GM12878 (cell line): Measurements from ENCODE around the gene TK2. TPM values are rescaled to one million over a fixed set of nuclear protein-coding genes. Genes with fewer than 3 reads are reported as not detected.

ENCODE experiments used
- ATAC-seq: fragments of 200-7000 bp; cut with Tn5 transposase; 3 replicates; pipeline ENCODE4 v1.9.1; 2020; ENCODE audit warnings: mild to moderate bottlenecking, moderate library complexity
- BruUV-seq: library from RNA; stranded (reverse); fragments of 400-500 nt; replicated peaks from 2 replicates; lab custom pipeline; 2021; lab: Mats Ljungman, UMichigan
- CTCF ChIA-PET: fragments of 300-600 bp; sonication (Branson Sonifier 250); formaldehyde crosslinking; extraction: SDS; loops from one replicate; lab custom pipeline; 2021; ENCODE audit warnings: inconsistent platforms; lab: Yijun Ruan, JAX
- POLR2A ChIA-PET: fragments of 350-600 bp; formaldehyde crosslinking; extraction: SDS; loops from one replicate; lab custom pipeline; 2021; ENCODE audit warnings: inconsistent platforms; lab: Charles Lee
- RAD21 ChIA-PET: fragments of 300-600 bp; sonication (Branson Sonifier 250); formaldehyde crosslinking; loops from one replicate; lab custom pipeline; 2023; ENCODE audit warnings: antibody characterized with exemption; ENCODE audit not compliant: unreplicated experiment; lab: Charles Lee
- SMC1A ChIA-PET: fragments of 300-600 bp; sonication (Branson Sonifier 250); formaldehyde crosslinking; loops from one replicate; lab custom pipeline; 2023; ENCODE audit not compliant: unreplicated experiment, uncharacterized antibody; lab: Charles Lee
- DNase-seq: peaks from one replicate; pipeline ENCODE4 v3.0.0-alpha.2; 2011; ENCODE audit warnings: low read depth, low spot score
- FAIRE-seq: peaks from 3 replicates; lab custom pipeline; 2011; peaks lifted over from hg19 to GRCh38; lab: Jason Lieb, UNC
- H2AFZ ChIP-seq: 2 replicates; pipeline ENCODE4 v1.6.0; 2011; ENCODE audit warnings: low read depth, low read length, control low read depth; ENCODE audit not compliant: control insufficient read depth
- H3K27ac ChIP-seq: 2 replicates; pipeline ENCODE4 v1.5.1; 2011; ENCODE audit warnings: control low read depth; ENCODE audit not compliant: control insufficient read depth, insufficient read depth
- H3K27me3 ChIP-seq, 2 experiments: replicated peaks in 1 of 2; 2 replicates each; pipeline versions ENCODE4 v1.6.0 to v1.6.1; 2011; ENCODE audit warnings: low read length in 1 of 2; ENCODE audit not compliant: control insufficient read depth in 2 of 2, insufficient read depth in 2 of 2
- H3K36me3 ChIP-seq, 2 experiments: 2 replicates each; pipeline ENCODE4 v1.5.1; 2011; ENCODE audit warnings: low read length in 1 of 2; ENCODE audit not compliant: control insufficient read depth in 2 of 2, insufficient read depth in 2 of 2
- H3K4me1 ChIP-seq: 2 replicates; pipeline ENCODE4 v1.6.1; 2011; ENCODE audit warnings: mild to moderate bottlenecking, low read length, moderate library complexity, mixed read lengths; ENCODE audit not compliant: control insufficient read depth, insufficient read depth
- H3K4me2 ChIP-seq: 2 replicates; pipeline ENCODE4 v1.6.0; 2011; ENCODE audit warnings: control low read depth; ENCODE audit not compliant: control insufficient read depth, insufficient read depth
- H3K4me3 ChIP-seq: fragments of 200-600 bp; sonication (generic); 2 replicates; pipeline ENCODE4 v1.5.1; 2016
- H3K79me2 ChIP-seq: 2 replicates; pipeline ENCODE4 v1.6.0; 2011; ENCODE audit warnings: low read length; ENCODE audit not compliant: control insufficient read depth, insufficient read depth
- H3K9ac ChIP-seq: 2 replicates; pipeline ENCODE4 v1.8.0; 2011; ENCODE audit warnings: low read length, control low read depth, mixed read lengths; ENCODE audit not compliant: control insufficient read depth, insufficient read depth
- H3K9me3 ChIP-seq: replicated peaks from 3 replicates; pipeline ENCODE4 v1.5.1; 2011; ENCODE audit warnings: mild to moderate bottlenecking, low read length; ENCODE audit not compliant: control insufficient read depth, insufficient read depth
- H4K20me1 ChIP-seq: 2 replicates; pipeline ENCODE4 v1.6.0; 2011; ENCODE audit not compliant: control insufficient read depth, insufficient read depth
- CBX5 ChIP-seq: sonication (generic); IDR thresholded peaks from 2 replicates; pipeline ENCODE4 v1.6.1; 2016; ENCODE audit warnings: low read depth, moderate library complexity, mild to moderate bottlenecking, inconsistent platforms
- CHD4 ChIP-seq: fragments of 200-600 bp; sonication (generic); IDR thresholded peaks from 2 replicates; pipeline ENCODE4 v1.6.1; 2016; ENCODE audit warnings: mild to moderate bottlenecking
- ETV6 ChIP-seq, 2 experiments: fragments of 450-650 bp in 1 of 2; IDR thresholded peaks in 1 of 2; conservative IDR thresholded peaks in 1 of 2; 2 replicates each; pipeline ENCODE4 v1.6.1; 2014; ENCODE audit warnings: antibody characterized with exemption in 1 of 2, borderline replicate concordance in 1 of 2, low read depth in 1 of 2, mild to moderate bottlenecking in 1 of 2, moderate library complexity in 1 of 2
- NFYA ChIP-seq: IDR thresholded peaks from 2 replicates; pipeline ENCODE4 v1.6.1; 2011; ENCODE audit warnings: low read depth, mild to moderate bottlenecking, low read length, improper control_type of control experiment, borderline replicate concordance
- PML ChIP-seq: IDR thresholded peaks from 2 replicates; pipeline ENCODE4 v1.6.1; 2012; ENCODE audit warnings: low read length, inconsistent platforms
- POLR2A ChIP-seq: IDR thresholded peaks from 2 replicates; pipeline ENCODE4 v1.6.1; 2011; ENCODE audit warnings: low read depth, mild to moderate bottlenecking, low read length
- POU2F2 ChIP-seq: IDR thresholded peaks from 3 replicates; pipeline ENCODE4 v1.6.1; 2011; ENCODE audit warnings: low read depth, mild to moderate bottlenecking, low read length, borderline replicate concordance
- RCOR1 ChIP-seq: conservative IDR thresholded peaks from 2 replicates; pipeline ENCODE4 v1.6.1; 2012; ENCODE audit warnings: low read depth, low read length, improper control_type of control experiment
- SREBF1 ChIP-seq: IDR thresholded peaks from 2 replicates; pipeline ENCODE4 v1.6.1; 2012; ENCODE audit warnings: mild to moderate bottlenecking, low read length
- STAT3 ChIP-seq: IDR thresholded peaks from 2 replicates; pipeline ENCODE4 v1.6.1; 2011; ENCODE audit warnings: low read depth, low read length, improper control_type of control experiment
- TCF7 ChIP-seq: IDR thresholded peaks from 2 replicates; pipeline ENCODE4 v1.6.1; 2014; ENCODE audit warnings: antibody characterized with exemption, borderline replicate concordance
- ZNF622 ChIP-seq: fragments of 450-650 bp; IDR thresholded peaks from 2 replicates; pipeline ENCODE4 v1.6.1; 2017; ENCODE audit warnings: mild to moderate bottlenecking, inconsistent platforms
- ZSCAN29 ChIP-seq: fragments of 450-650 bp; IDR thresholded peaks from 2 replicates; pipeline ENCODE4 v1.6.1; 2017; ENCODE audit warnings: mild to moderate bottlenecking, moderate library complexity
- WGBS: methylation state at CpG from one replicate; pipeline ENCODE4 v1.1.6; 2016; ENCODE audit warnings: low lambda C conversion rate; ENCODE audit not compliant: insufficient replicate concordance, insufficient coverage; ENCODE audit errors: missing lambda C conversion rate; 5-methylcytosine and 5-hydroxymethylcytosine counted together
- in situ Hi-C: fragments of 300-500 bp; cut with MboI; formaldehyde crosslinking; loops from 9 replicates; pipeline ENCODE4 v1.14.3; 2018; ENCODE audit warnings: mixed read lengths
- intact Hi-C: fragments of 100-400 bp; cut with micrococcal nuclease; formaldehyde crosslinking; loops from one replicate; pipeline ENCODE4 v1.14.2; 2022; ENCODE audit not compliant: unreplicated experiment
- polyA plus RNA-seq, 11 experiments: library from polyadenylated mRNA; depleted of rRNA in 4 of 11; unstranded in 6 of 11; stranded (reverse) in 5 of 11; fragments of >200 nt; fragmentation: Nextera tagmentation in 4 of 11; fragmentation: Illumina TruSeq in 1 of 11; extraction: Ambion mirVana in 4 of 11; extraction: Trizol in 1 of 11; gene quantifications; 1 replicate in 1 of 11; 2 replicates in 10 of 11; pipeline versions ENCODE4 v1.2.1 to v1.2.3, GENCODE V29; 2011 to 2016; ENCODE audit warnings: inconsistent platforms in 2 of 11, missing spikeins in 2 of 11, low read depth in 1 of 11
- total RNA-seq, 4 experiments: library from RNA; depleted of rRNA in 3 of 4; stranded (reverse); fragments of >200 nt in 3 of 4; fragmentation: Illumina TruSeq in 1 of 4; extraction: Trizol in 1 of 4; gene quantifications; 2 replicates each; pipeline versions ENCODE4 v1.2.1 to v1.2.3, GENCODE V29; 2013 to 2021
- TF ChIP-seq, protein P1 (sequence below): fragments of 450-650 bp; formaldehyde crosslinking; IDR thresholded peaks from 2 replicates; pipeline ENCODE4 v1.4.0; 2020; ENCODE audit warnings: mild to moderate bottlenecking, moderate library complexity
- TF ChIP-seq, protein P2 (sequence below): fragments of 450-650 bp; IDR thresholded peaks from 2 replicates; pipeline ENCODE4 v1.6.1; 2016; ENCODE audit warnings: mild to moderate bottlenecking
- TF ChIP-seq, protein P3 (sequence below): IDR thresholded peaks from 2 replicates; pipeline ENCODE4 v1.6.1; 2012; ENCODE audit warnings: low read depth, low read length, improper control_type of control experiment

TK2 gene
- total and polyA plus RNA-seq, 10 of the 15 experiments (the other 5 are each of a cell fraction or from before 2014, with no cell fraction given): 1.3 to 12.4 (median 3.0) TPM

DNA sequence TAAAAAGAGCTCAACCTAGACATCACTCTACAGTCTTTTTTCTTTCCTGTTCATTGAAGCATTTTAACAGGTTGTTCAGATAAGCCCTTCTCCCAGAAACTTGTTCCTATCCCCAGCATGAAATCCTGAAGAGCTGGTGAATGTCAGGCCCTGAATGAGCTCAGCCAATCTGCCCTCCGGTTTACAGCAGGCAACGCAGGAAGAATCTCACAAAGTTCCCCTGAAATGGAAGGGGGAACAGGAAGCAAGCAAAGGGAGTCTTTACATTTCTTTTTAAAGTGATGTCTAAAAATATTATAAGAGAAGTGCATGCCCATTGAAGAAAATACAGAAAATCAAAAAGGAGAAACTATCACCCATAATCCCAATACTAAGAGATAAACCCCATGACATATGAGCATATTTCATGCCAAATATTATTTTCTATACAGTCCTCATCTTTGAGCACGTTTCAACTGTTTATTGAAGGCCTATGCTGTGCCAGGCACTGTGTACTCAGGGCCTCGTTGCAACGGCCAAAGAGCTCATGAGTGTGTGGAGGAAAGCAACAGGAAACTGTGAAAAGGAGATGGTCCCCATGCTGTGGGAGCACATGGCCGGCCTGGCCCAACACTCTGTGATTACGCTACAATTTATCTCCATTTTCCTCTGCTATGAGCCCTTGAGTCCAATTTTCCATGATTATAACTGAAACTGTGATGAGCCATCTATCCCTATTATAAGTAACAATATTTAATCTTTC, 5.7 kb downstream of the TK2 start:
- DNase-seq (no peak), ATAC-seq (no peak), FAIRE-seq (no peak)
- ChIA-PET SMC1A (interaction anchor here (0.6 to 3.0 kb wide), 6 partner anchors 10 to 36 kb away, joined by 3 to 10 read pairs (median 4); no protein-coding TSS in a partner anchor), RAD21 (interaction anchor here (0.6 to 1.8 kb wide), 4 partner anchors 18 to 21 kb away, joined by 3 to 8 read pairs (median 4); no protein-coding TSS in a partner anchor), POLR2A (interaction anchor here (1.0 to 1.3 kb wide), 3 partner anchors 11 to 22 kb away, joined by 3 to 5 read pairs (median 3); no protein-coding TSS in a partner anchor), CTCF (interaction anchor here (0.7 to 3.0 kb wide), 6 partner anchors 13 to 34 kb away, joined by 3 to 12 read pairs (median 4); no protein-coding TSS in a partner anchor)
- BruUV-seq: no TSS peak
- 61% methylated on average over 7 of the region's 7 CpGs for whole genome bisulfite sequencing
- H2AFZ ChIP-seq: no peak overlapping the region
- intact Hi-C loops (no loop called here), in situ Hi-C loops (loop anchor here (25.0 kb wide), 1 partner anchor 493 kb away; the partner anchor contains the start of gene CBFB)
- H3K9ac ChIP-seq: no peak overlapping the region
- no peaks in the 10 kb centered on the region for H3K36me3 ChIP-seq
- H4K20me1 ChIP-seq: no peaks in the 10 kb centered on the region
- H3K9me3 ChIP-seq: no peaks in the 10 kb centered on the region
- H3K27ac ChIP-seq: no peak overlapping the region
- peaks cover 8% of the 10 kb centered on the region for H3K4me1 ChIP-seq
- TF ChIP-seq NFYA (no peak), ETV6 (conservative IDR thresholded peaks at IDR 0.05 in 1 of 2, IDR thresholded peaks at IDR 0.05 in 1 of 2; ENCODE audit: borderline replicate concordance in 1 of 2, low read depth in 1 of 2) (no peak), PML (no peak), ZNF622 (no peak), SREBF1 (no peak), RCOR1 (no peak), STAT3 (no peak), POU2F2 (no peak), CBX5 (no peak), CHD4 (no peak), ZSCAN29 (no peak), TCF7 (no peak), POLR2A (no peak)
- TF ChIP-seq, protein P1, sequence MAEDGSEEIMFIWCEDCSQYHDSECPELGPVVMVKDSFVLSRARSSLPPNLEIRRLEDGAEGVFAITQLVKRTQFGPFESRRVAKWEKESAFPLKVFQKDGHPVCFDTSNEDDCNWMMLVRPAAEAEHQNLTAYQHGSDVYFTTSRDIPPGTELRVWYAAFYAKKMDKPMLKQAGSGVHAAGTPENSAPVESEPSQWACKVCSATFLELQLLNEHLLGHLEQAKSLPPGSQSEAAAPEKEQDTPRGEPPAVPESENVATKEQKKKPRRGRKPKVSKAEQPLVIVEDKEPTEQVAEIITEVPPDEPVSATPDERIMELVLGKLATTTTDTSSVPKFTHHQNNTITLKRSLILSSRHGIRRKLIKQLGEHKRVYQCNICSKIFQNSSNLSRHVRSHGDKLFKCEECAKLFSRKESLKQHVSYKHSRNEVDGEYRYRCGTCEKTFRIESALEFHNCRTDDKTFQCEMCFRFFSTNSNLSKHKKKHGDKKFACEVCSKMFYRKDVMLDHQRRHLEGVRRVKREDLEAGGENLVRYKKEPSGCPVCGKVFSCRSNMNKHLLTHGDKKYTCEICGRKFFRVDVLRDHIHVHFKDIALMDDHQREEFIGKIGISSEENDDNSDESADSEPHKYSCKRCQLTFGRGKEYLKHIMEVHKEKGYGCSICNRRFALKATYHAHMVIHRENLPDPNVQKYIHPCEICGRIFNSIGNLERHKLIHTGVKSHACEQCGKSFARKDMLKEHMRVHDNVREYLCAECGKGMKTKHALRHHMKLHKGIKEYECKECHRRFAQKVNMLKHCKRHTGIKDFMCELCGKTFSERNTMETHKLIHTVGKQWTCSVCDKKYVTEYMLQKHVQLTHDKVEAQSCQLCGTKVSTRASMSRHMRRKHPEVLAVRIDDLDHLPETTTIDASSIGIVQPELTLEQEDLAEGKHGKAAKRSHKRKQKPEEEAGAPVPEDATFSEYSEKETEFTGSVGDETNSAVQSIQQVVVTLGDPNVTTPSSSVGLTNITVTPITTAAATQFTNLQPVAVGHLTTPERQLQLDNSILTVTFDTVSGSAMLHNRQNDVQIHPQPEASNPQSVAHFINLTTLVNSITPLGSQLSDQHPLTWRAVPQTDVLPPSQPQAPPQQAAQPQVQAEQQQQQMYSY (CRISPR knock-in tag): no peak
- TF ChIP-seq, protein P2, sequence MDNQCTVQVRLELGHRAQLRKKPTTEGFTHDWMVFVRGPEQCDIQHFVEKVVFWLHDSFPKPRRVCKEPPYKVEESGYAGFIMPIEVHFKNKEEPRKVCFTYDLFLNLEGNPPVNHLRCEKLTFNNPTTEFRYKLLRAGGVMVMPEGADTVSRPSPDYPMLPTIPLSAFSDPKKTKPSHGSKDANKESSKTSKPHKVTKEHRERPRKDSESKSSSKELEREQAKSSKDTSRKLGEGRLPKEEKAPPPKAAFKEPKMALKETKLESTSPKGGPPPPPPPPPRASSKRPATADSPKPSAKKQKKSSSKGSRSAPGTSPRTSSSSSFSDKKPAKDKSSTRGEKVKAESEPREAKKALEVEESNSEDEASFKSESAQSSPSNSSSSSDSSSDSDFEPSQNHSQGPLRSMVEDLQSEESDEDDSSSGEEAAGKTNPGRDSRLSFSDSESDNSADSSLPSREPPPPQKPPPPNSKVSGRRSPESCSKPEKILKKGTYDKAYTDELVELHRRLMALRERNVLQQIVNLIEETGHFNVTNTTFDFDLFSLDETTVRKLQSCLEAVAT: no peak
- TF ChIP-seq, protein P3, sequence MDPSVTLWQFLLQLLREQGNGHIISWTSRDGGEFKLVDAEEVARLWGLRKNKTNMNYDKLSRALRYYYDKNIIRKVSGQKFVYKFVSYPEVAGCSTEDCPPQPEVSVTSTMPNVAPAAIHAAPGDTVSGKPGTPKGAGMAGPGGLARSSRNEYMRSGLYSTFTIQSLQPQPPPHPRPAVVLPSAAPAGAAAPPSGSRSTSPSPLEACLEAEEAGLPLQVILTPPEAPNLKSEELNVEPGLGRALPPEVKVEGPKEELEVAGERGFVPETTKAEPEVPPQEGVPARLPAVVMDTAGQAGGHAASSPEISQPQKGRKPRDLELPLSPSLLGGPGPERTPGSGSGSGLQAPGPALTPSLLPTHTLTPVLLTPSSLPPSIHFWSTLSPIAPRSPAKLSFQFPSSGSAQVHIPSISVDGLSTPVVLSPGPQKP: no peak
- H3K4me3 ChIP-seq: no peak overlapping the region
- no peaks in the 10 kb centered on the region for H3K79me2 ChIP-seq
- no peaks in the 10 kb centered on the region for H3K27me3 ChIP-seq
- H3K4me2 ChIP-seq: no peak overlapping the region
